Frontal cortex (tissue), 4 donors: ENCODE results near the gene GALNT13. TPM values are rescaled to one million over a fixed set of nuclear protein-coding genes. Genes with fewer than 3 reads are reported as not detected.
A peak's percentile ranks its signal among the peaks of the same experiment; 100 is the strongest.

Experiments
- DNase-seq, 2 donors: peaks; one replicate each; pipeline ENCODE4 v3.0.0; 2012; ENCODE audit warnings: low spot score in 2 of 2
- FAIRE-seq: peaks from 2 replicates; lab custom pipeline; 2012; peaks lifted over from hg19 to GRCh38; lab: Jason Lieb, UNC
- total RNA-seq: library from RNA; depleted of rRNA; stranded (reverse); fragments of >200 nt; gene quantifications from one replicate; pipeline ENCODE4 v1.2.3, GENCODE V29; 2014
- donor health status: control.
- donor health status: control.
- donor health status: control.

GALNT13 gene
- 18.8 TPM for total RNA-seq

DNA sequence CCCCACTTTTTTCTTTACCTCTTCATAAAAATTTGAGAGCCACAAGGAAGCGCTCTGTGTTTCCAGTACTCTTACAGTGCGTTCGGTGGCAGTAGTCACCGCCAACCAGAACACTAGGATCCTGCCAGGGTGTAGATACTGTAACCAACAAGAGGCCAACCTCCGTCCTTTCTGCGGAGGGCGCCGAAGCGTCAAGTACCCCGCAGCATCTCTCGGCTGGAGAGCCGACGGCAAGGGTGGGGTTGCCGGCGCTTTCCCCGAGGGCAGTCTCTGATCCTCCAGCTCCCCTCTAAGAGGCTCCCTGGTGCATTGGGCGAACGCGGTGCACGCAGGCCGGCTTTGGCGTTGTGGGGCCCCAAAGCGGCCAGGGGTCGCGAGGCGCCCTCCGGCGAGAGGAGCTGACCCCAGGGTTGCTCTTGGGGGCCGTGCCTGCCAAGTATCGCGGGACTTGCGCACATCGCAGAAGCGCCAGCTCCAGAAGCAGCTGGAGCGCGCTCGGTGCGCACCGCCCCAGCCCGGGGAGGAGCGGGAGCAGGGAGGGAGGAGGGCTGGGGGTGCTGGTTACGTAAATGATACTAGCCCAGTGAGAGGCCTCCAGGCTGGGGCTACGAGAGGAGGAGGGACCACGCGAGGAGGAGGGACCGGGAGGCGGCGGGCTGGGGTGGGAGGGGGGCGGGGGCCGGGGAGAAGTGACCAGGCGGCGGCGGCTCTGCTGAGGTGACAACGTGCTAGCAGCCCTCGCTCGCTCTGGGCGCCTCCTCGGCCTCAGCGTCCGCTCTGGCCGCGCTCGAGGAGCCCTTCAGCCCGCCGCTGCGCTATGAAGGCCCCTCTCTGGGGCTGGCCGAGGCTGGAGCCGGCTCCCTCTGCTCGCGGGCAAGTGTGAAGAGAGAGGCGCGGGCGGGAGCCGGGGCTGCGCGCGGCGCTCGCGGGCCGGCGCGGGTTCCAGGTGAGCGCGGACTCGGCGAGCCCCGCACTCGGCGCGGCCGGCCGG lies at the start of gene GALNT13:
Gene GALNT13 (plus strand): TSS at position 692 of the 991 bp plus-strand sequence.
- FAIRE-seq (no peak), DNase-seq (peak; percentile 60 to 79)

DNA sequence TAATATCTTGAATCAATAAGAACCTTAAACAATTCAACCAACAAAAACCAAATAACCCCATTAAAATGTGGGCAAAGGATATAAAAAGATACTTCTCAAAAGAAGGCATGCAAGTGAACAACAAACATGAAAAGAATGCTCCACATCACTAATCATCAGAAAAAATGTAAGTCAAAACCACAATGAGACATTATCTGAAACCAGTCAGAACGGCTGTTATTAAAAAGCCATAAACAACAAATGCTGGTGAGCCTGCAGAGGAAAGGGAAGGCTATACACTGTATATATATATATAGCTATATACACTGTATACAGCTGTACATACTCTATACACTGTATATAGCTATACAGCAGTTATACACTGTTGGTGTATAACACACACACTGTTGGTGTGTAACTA lies 47.8 kb upstream of the GALNT13 start:
- DNase-seq (no peak), FAIRE-seq (no peak)

DNA sequence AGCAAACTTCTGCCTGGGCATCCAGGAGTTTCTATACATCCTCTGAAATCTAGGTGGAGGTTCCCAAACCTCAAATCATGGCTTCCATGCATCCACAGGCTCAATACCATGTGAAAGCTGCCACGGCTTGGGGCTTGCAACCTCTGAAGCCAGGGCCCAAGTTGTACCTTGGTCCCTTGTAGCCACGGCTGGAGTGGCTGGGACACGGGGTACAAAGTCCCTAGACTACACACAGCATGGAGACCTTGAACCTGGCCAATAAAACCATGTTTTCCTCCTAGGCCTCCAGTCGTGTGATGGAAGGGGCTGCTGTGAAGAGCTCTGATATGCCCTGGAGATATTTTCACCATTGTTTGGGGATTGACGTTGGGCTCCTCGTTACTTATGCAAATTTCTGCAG lies 43.4 kb upstream of the GALNT13 start:
- DNase-seq (no peak), FAIRE-seq (no peak)

DNA sequence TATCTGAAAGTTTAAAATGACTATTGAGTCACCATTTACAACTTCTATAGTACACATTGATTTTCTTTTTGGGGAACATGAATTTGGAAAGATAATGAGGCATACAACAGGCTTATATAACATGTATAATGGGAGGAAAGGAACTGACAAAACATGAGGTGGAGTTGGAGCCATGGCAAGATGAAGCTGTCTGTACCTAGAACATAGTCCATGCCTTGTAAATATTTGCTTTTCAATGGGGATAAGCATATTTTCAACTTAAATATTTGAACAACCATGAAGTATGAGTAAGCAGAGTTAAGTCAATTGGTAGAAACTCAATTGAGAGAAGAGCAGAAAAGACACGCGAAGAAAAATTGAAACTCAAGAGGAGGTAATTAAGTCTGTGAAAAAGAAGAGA lies 37.1 kb upstream of the GALNT13 start:
- FAIRE-seq (no peak), DNase-seq (no peak)

DNA sequence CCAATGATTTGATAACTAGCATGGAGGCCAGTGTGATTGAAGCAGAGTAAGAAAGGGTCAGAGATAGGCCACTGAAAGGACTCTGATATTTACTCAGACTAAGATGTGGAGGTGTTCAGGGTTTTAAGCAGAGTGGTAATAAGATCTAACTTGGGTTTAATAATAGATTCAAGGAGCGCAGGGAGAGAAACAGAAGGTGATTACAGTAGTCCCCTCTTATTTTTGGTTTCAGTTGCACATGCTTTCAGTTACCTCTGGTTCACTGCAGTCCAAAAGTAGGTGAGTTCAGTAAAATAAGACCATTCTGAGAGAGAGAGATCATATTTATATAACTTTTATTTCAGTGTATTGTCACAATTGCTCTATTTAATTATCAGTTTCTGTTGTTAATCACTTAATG lies 13.5 kb upstream of the GALNT13 start:
- DNase-seq = no peak
- no peak for FAIRE-seq

DNA sequence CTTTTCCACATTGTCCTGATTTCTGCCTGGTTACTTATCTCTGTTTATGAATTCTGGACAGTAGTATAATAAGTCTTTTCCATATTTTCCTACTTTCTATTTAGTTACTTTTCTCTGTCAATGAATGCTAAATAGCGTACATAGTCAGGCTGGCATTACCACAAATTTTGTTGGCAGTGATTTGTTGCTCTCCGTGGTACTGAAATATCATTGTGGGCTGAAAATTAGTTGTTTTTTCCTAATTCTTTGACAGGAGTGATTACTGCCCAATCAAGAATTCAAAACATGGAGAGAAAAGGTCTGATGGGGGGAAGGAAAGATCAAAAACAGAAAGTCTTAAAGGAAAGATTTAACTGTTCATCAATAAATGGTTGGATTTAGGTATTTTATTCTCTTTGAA lies 7.7 kb upstream of the GALNT13 start:
- FAIRE-seq (no peak), DNase-seq (no peak)

DNA sequence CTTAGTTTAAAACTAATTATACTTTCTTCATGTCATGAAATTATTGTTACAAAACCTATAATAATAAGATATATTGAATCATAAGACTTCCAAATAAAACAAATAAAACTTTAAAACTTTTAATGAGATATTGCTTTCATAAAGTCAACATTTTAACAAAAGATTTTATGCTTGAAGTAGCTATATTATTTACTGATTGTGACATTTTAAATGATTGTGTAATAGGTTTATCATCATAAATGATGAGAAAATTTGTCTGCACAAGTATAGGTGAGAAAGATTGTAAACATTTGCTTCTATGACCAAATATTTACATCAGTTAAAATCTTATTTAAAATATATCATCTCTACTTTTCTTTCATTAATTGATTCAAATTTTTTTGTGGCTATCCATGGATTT lies 5.1 kb upstream of the GALNT13 start:
- DNase-seq = no peak

DNA sequence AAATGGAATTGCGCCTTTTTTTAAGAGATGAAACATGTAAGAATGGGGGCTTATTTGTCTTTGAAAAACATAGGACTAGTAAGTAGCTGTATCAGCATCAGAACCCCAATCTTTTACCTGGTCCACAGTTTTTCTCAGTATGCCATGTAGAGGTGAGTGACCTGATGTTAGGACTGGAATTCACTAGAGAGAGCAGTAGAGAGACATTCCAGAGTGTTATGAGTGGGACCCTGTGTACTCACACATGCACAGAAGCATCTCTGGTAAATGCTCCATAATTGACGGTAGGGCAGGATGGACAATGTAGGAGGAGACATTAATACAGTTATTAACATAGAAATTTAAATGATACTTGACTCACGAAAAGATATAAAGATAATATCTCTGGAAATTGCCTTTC lies 1.4 kb upstream of the GALNT13 start:
- DNase-seq (no peak), FAIRE-seq (no peak)

More for the DNA sequence above, 5.1 kb upstream of the GALNT13 start:
- FAIRE-seq = peak; percentile 84

DNA sequence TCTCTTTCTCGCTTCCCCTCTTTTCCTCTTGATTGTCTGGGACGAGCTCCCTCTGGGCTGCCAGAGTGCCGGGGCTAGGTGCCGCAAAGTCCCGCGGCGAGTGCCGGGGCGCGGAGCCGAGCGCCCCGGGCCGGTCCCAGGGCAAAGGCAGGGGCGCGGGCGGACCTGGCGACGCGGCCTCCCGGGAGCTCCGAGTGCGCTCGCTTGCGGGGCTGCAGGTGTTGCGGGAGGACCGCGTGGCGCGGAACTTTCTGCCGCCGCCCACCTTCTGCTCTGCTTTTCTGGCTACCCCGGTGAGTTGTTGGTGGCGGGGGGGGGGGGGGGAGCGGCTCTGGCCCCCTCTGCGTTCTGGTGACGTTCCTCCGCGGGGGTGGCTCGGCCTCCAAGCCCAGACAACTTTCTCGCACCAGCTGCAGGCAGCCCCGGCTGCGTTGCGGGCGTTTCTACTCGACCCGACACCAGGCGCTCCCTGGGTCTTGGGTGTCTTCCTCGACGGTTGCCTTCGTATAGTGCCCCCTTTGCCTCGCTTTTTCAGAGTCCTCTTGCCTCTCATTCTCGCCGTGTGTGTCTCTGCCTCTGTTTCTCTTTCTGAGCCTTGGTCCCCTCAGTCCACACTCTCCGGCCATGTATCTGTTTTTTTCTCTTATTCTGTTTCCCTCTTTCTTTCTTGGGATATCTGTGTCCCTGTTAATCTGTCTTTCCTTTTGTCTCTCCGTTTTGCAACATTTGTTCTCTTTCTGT lies 759 bp downstream of the GALNT13 start:
- FAIRE-seq = no peak
- DNase-seq = peak in 1 of 2 donors; percentile 1

DNA sequence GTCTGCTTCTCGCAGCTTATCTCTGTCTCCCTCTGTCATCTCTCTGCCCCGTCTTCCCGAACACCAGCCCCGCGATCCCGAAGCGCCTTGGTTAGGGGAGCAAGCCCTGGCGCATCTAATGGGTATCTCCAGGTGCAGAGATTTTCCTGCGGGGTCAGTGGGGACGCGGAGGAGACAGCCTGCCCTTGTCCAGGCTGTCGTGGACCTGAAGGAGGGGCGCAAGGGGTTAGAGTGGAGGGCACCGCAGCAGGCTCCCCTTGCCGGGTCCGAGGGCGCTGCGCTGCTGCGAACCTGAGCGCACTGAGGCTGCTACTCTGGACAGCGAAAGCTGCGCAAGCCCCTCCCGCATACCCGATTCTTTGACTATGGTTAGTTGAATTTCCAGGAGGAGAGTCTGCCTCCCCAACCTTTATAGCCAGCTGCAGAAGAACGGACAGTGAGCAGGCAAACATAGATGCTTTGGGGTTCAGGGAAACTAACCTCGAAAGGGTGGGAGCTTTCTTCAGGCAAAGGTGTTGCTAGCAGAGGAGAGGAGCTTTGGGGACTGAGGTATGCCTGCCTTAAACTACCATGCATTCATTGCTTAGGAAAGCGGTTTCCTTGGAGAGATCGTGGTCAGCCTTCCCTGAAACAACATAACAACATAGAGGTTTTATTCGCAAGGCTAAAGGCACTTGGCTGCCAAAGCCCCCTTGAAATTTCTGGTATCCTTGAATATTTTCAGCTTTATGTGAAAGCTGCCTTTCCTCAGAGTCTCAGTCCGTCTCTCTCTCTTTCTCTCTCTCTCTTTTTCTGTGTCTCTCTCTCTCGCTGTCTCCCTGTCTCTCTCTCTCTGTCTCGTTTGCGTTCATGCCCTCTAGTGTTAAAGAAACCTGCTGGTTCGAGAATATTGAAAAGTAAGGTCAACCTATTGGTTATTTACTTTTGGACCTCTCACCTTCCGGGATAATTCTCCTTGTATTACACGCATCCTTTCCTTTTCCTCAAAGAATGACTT lies 1.6 kb downstream of the GALNT13 start:
- FAIRE-seq = no peak
- no peak for DNase-seq

DNA sequence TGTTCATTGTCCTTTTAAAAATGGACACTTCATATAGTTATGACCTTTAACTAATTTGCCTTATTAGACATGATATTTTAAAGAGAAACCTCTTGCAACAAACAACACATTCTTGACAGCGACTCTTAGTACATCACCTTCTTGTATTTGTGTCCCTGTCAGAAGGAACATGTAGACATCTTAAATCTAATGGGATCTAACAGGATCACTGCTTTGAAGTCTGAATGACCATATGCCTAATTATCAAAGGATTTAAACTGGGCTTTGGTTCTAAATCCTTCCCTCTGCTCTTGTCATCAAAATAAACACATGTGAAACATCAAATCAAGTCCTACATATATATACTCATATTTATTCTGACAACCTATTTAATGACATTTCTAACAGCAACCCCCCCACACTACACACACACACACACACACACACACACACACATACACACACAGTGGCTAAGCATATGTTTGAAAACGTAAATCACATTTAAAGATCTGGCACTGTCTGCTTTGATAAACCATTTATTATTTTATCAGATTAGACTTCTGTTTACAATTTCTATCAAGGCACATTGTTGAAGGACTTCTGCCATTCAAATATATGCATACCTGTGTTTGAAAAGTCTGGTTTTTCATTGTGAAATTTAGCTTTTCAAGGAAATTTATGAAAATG lies 4.2 kb downstream of the GALNT13 start:
- no peak for DNase-seq
- FAIRE-seq = no peak

DNA sequence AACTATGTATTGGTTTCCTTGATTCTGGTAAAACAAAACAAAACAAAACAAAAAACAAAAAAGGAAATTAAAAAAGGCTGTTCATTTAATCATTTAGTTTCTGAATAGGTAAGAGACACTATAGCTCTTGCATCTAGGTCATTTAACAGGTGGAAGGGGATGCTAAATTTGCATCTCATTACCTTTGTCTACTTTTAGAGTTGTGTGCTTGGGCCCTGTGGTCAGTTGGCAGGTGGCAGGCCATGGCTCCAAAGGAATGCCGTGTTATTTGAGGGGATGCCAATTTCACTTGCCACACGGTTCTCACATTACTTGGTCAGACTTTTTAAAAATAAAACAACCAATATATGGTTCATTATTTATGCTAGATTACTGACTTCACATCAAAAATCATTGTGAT lies 9.2 kb downstream of the GALNT13 start:
- FAIRE-seq (no peak), DNase-seq (no peak)

DNA sequence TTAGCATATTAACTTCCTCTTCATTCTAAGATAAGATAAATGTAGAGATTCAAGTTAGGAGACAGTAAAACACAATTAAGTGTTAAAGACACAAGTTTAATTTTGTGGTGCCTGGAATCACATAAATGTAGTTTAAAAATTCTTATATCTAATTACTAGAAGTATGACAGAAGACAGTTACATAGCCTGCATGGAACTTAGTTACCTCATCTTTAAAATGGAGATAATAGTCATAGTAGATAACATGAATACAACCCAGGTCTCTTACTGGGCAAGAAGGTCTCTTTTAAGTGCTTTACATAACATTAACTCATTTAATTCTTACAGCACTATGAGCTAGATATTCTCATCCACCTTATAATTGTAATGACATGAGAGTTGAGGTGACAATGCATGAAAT lies 15.1 kb downstream of the GALNT13 start:
- FAIRE-seq (no peak), DNase-seq (no peak)

DNA sequence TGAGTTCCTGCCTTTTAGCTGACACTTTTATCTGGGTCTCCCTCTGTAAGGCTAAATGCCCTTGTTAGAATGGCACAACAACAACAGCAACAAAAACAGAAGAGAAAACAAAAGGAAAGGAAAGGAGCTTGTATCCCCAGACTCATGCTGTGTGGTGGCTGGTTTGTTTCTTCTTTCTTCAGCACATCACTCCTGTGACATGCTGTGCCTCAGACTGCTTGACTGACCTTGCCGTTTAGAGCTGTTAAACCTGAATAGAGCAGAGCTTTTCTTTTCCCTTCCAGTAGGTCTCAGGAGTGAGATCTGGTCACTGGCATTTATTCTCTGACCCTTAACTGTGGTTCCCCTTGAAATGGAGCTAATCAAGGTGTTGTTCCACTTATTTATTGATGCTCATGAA lies 18.9 kb downstream of the GALNT13 start:
- DNase-seq = no peak
- no peak for FAIRE-seq

DNA sequence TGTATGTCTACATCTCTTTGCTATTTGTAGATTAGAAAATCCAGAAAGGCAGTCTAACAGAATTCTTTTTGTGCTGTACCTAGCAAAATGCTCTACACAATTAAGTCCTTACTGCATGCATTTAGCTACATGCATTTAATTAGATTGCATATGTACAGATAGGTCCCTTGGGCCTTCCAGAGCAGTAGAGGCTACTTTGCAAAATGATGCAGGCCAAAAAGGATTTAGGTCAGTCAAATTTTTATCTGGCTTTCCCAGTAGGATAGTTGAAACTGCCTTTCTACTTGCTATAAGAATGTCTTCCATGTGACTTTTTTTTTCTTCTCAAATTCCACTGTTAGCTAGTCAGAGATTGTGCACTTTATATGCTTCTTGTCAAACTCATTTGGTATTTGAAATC lies 19.3 kb downstream of the GALNT13 start:
- FAIRE-seq = no peak
- DNase-seq = no peak

DNA sequence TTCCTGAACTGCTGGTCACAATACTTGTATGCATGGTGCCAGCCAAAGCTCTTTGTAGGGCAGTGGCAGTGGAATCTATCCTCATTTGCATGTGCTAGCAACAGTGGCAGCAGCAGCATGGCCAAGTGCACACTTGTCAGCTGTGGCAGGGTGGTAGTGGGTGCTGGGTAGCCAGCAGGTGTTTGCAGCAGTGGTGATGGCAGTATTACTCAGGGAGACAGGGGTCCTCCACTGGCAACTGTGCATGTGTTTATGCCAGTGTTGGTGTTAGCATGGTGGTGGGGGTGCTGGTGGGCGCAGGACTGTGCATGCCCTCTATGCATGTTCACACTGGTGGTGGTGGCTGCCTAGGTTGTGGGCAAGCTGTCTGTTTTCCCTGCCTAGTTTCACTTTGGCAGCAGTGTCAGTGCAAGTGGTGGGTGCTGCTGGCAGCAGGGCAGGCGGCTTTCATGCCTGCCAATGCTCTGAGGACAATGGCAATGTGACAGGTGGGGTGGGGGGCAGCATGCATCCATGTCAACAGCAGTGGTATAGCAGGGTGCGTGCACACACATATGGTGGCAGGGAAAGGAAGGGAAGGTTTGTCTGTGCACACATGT lies 41.2 kb downstream of the GALNT13 start:
- no peak for DNase-seq
- FAIRE-seq = no peak

DNA sequence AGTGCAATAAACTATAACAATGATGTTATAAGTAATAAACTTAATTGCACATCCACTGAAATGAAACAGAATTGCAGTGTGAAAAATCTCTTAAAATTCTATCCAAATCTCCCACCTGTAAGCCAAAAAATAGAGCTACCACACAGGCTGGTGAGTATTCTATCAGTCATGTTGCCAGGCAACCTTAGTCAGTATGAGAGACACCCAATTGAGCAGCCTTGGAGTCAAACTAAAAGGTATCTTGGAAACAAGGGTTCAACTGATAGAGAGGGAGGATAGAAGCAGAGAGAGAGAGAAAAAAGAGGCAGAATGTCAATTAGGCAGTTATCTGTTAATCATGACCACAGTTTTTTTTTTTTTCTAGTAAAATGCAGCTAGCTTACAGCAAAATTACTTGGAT lies 45.8 kb downstream of the GALNT13 start:
- DNase-seq (no peak), FAIRE-seq (no peak)

DNA sequence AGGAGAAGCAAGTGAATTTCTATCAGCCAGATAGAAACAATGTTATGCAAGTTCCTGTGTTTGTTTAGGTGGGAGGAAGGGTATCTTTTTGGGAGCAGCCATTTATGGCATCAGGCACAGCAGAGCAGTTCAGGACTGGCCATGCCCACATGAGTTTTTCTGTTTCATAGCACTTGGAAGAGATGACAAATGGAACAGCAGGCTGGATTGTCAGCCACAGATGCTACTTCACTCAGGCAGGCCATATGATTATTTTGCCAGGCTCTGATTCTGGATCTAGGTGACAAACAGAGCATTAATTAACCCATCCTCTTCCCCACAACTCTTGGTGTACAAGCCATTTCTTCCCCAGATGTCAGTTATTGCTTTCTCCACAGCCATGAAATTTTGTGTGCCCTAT lies 63.8 kb downstream of the GALNT13 start:
- DNase-seq (no peak), FAIRE-seq (no peak)
